Cardiac fibroblast (primary cell): ENCODE measurements around the gene BORCS6.

Source experiments
- DNase-seq, 2 donors: peaks; one replicate each; pipeline versions ENCODE4 v3.0.0 to v3.0.0-alpha.2; 2010; ENCODE audit warnings: low read depth in 2 of 2
- H3K4me3 ChIP-seq, 2 donors: replicated peaks in 1 of 2; 1 replicate in 1 of 2; 2 replicates in 1 of 2; pipeline ENCODE4 v1.5.1; 2011; ENCODE audit warnings: low read depth in 2 of 2, low read length in 2 of 2, mild to moderate bottlenecking in 2 of 2, moderate library complexity in 1 of 2
- TF ChIP-seq, protein P1 (sequence below): IDR thresholded peaks from one replicate; pipeline ENCODE4 v1.5.1; 2011; ENCODE audit warnings: low read depth, mild to moderate bottlenecking, low read length, inconsistent platforms

BORCS6 gene

DNA sequence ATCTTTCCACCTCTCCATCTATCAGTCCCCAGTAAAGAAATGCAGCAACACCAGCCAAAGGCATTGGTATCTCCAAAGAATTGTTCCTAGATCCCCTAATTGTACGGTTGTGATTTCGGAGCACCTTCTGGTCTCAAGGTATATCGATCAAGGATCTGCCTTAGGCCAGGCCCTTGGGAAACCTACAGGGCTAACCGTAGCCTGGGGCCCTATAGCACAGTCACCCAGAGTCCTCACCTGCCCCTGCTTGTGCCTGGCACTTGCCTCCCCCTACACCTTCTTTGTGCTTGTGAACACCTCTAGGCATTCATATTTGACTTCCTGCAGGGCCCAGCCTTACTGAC lies 37.2 kb upstream of the BORCS6 start:
- DNase-seq = no peak
- H3K4me3 ChIP-seq = peak overlapping the region in 1 of 2 donors; percentile 51
- TF ChIP-seq, protein P1, sequence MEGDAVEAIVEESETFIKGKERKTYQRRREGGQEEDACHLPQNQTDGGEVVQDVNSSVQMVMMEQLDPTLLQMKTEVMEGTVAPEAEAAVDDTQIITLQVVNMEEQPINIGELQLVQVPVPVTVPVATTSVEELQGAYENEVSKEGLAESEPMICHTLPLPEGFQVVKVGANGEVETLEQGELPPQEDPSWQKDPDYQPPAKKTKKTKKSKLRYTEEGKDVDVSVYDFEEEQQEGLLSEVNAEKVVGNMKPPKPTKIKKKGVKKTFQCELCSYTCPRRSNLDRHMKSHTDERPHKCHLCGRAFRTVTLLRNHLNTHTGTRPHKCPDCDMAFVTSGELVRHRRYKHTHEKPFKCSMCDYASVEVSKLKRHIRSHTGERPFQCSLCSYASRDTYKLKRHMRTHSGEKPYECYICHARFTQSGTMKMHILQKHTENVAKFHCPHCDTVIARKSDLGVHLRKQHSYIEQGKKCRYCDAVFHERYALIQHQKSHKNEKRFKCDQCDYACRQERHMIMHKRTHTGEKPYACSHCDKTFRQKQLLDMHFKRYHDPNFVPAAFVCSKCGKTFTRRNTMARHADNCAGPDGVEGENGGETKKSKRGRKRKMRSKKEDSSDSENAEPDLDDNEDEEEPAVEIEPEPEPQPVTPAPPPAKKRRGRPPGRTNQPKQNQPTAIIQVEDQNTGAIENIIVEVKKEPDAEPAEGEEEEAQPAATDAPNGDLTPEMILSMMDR = no peak

DNA sequence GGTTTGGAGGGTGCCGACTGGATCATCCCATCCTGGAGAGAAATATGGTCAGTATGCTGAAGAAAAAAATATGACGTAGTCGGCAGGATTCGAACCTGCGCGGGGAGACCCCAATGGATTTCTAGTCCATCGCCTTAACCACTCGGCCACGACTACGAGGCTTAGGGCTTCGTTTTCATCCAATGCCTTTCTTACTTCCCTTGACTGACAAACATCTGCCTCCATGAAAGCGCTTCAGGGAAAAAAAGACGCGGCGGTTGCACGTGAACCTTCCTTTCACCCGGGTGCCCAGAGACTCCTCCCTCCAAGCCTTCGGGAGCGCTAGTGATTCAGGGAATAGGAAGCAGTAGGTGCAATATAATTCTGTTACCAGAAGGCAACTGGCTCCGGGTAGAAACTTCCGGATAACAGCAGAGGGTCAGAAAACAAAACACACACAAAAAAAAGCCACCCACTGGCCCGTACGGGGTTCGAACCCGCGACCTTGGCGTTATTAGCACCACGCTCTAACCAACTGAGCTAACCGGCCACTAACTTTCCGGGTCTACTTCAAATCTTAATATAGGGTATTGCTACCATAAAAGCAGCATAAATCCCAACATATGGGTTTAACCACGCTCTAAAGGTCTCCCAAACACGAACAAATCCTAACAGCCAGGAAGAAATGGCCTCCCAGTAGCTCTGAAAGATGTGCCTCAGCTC lies 36.7 kb upstream of the BORCS6 start:
- TF ChIP-seq, protein P1 = no peak
- peak overlapping the region; percentile 31 to 51 for H3K4me3 ChIP-seq
- DNase-seq = peak; percentile 94 to 95

DNA sequence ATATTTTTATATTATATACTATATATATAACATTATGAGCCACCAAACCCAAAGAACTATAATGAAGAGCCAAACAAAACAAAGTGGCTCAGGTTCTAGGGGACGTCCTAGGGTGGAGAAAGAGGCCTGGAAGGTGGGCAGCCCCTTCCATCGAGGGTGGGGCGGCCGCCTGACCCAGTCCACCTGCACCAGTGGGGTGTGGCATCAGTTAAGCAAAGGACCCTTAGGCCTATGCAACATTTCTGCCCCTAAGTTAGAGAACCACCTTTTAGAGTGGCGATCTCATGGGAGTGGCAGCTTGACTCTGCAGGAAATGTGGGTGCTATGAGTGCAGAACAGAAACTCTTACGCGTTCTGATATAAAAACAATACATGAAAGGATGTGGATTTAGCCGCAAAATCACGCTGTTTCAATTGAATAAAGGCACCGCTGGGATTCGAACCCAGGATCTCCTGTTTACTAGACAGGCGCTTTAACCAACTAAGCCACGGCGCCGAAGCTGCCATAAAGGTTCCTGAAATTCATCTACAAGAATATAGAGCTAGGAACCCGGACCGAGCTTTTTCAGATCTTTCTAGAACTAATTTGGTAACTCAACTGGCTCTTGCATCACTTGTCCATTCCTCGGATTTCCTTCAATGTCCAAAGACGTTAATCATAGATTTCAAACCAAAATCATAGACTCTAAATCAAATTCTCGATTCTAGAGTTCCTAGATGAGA lies 36.0 kb upstream of the BORCS6 start:
- DNase-seq = peak; percentile 79 to 95
- peak overlapping the region in 1 of 2 donors; percentile 51 for H3K4me3 ChIP-seq
- TF ChIP-seq, protein P1 = no peak

DNA sequence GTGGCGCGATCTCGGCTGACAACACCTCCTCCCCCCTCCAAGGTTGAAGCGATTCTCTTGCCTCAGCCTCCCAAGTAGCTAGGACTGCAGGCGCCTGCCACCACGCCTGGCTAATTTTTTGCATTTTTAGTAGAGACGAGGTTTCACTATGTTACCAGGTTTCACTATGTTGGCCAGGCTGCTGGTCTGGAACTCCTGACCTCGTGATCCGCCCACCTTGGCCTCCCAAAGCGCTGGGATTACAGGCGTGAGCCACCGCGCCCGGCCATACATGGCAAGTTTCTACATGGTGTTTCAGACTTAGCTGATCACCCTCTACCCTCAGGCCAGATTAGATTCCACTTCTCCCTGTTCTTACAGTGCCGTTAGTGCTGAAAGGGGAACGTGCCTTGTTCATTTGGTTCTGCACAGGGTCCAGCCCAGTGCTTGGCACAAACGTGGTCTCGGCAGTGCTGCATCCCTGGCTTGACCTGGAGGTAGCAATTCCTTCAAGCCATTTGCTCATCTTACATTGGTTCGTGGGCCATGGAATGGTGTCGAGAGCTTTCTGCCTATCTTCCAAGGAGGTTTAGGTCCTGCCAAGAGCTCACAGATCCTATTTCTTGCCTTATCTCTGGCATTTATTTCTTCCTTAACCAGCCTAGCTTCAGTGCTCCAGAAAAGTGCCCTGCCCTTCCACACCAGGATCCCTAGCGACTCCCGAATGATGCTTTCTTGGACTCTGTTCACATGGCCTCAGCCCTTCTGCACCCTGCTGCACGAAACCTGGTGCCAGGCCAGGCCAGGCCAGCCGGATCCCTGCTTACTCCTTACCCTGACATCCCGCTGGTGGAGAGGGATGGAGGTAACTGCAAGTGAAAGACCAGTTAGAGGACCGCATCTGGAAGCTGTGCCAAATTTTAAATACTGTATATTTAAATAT lies 35.2 kb upstream of the BORCS6 start:
- TF ChIP-seq, protein P1 = no peak
- H3K4me3 ChIP-seq = no peak overlapping the region
- DNase-seq = no peak

DNA sequence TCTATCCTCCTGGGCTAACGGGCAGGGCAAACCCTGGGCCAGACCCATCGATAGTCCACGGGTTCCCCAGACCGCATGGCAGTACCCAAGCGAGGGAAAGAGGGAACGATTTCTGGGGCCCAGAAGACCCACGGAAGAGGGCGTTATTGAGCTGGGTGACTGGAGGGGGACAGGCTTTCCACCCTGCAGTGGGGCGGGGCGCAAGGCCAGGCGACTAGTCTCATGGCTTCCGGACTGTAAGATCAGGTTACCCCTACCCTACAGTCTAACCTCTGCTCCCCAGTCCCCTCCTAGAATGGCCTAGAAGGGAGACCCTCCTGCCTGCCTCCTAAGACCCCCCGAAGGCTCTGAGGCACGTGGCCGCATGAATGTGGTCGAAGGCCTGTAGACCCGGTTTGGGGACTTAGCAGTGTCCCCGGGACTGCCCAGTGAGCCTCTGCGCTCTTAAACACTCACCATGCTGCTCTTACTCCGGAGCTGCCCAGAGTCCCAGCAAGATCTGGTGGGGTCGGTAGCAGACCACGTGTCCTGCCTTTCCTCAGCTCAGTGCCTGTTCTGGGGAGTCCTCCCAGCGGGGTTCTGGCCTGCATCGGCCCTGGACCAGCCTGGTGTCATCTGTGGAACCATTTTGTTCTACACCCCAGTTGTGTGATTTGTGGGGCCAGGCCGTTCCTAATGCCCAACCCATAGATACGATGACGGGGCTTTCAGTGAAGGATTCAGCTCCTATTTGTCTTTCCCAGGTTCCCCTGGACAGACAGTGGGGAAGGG lies 33.6 kb upstream of the BORCS6 start:
- TF ChIP-seq, protein P1 = peak; percentile 5
- peak; percentile 57 to 59 for DNase-seq

More for the DNA sequence above, 33.6 kb upstream of the BORCS6 start:
- peak overlapping the region; percentile 63 to 64 for H3K4me3 ChIP-seq
